HepG2 (cell line): ENCODE data around the gene SCFD2. TPM values are rescaled to one million over a fixed set of nuclear protein-coding genes. Genes with fewer than 3 reads are reported as not detected.

ENCODE experiments used
- ATAC-seq: fragments of 200-7000 bp; cut with Tn5 transposase; 3 replicates; pipeline ENCODE4 v1.9.1; 2020; ENCODE audit warnings: mild to moderate bottlenecking, moderate library complexity
- BruUV-seq: library from RNA; stranded (reverse); fragments of 400-500 nt; replicated peaks from 2 replicates; lab custom pipeline; 2021; lab: Mats Ljungman, UMichigan
- CTCF ChIA-PET: fragments of 300-600 bp; formaldehyde crosslinking; extraction: SDS; loops from one replicate; lab custom pipeline; 2021; ENCODE audit warnings: low total read pairs, inconsistent platforms, low intra/inter-chr PET ratio; lab: Yijun Ruan, JAX
- POLR2A ChIA-PET: fragments of 350-600 bp; sonication (Branson Sonifier 250); formaldehyde crosslinking; loops from one replicate; lab custom pipeline; 2020; ENCODE audit warnings: antibody characterized with exemption, inconsistent platforms; lab: Yijun Ruan, JAX
- DNase-seq: peaks from one replicate; pipeline ENCODE4 v3.0.0-alpha.2; 2015; ENCODE audit warnings: low spot score
- FAIRE-seq: peaks from 3 replicates; lab custom pipeline; 2011; peaks lifted over from hg19 to GRCh38; lab: Jason Lieb, UNC
- H2AFZ ChIP-seq: one replicate; pipeline ENCODE4 v1.6.1; 2011; ENCODE audit warnings: low read length, inconsistent platforms
- H3K27ac ChIP-seq: fragments of 300-600 bp; 3 replicates; pipeline ENCODE4 v1.8.0; 2011; ENCODE audit warnings: mixed run types, mild to moderate bottlenecking, mixed read lengths, low read length, inconsistent platforms; ENCODE audit not compliant: insufficient read depth; ENCODE audit errors: extremely low read length
- H3K27me3 ChIP-seq, 2 experiments: fragments of 200-600 bp in 1 of 2; 2 replicates in 1 of 2; 3 replicates in 1 of 2; pipeline versions ENCODE4 v1.6.0 to v1.8.0; 2011; ENCODE audit warnings: low read length in 2 of 2, mild to moderate bottlenecking in 2 of 2, moderate library complexity in 2 of 2, inconsistent platforms in 1 of 2; ENCODE audit not compliant: insufficient read depth in 2 of 2, control insufficient read depth in 1 of 2
- H3K36me3 ChIP-seq, 2 experiments: fragments of 200-600 bp in 1 of 2; replicated peaks in 1 of 2; 2 replicates in 1 of 2; 3 replicates in 1 of 2; pipeline versions ENCODE4 v1.5.1 to v1.8.0; 2011; ENCODE audit warnings: low read length in 2 of 2, inconsistent platforms in 1 of 2; ENCODE audit not compliant: insufficient read depth in 2 of 2, control insufficient read depth in 1 of 2
- H3K4me1 ChIP-seq: 2 replicates; pipeline ENCODE4 v1.5.1; 2012; ENCODE audit warnings: low read length, inconsistent platforms; ENCODE audit not compliant: insufficient read depth
- H3K4me2 ChIP-seq: 2 replicates; pipeline ENCODE4 v1.6.0; 2011; ENCODE audit warnings: low read depth, low read length, inconsistent platforms
- H3K4me3 ChIP-seq, 3 experiments: fragments of 200-600 bp in 1 of 3; sonication (generic), shearing (Covaris generic) in 1 of 3; replicated peaks in 1 of 3; 2 replicates each; pipeline ENCODE4 v1.5.1; 2011 to 2016; ENCODE audit warnings: low read length in 3 of 3, inconsistent platforms in 2 of 3, low read depth in 2 of 3, mild to moderate bottlenecking in 2 of 3, control low read depth in 1 of 3, mixed read lengths in 1 of 3; ENCODE audit not compliant: insufficient read depth in 1 of 3
- H3K79me2 ChIP-seq: one replicate; pipeline ENCODE4 v1.6.1; 2011; ENCODE audit warnings: low read length, inconsistent platforms; ENCODE audit not compliant: insufficient read depth
- H3K9ac ChIP-seq: 2 replicates; pipeline ENCODE4 v1.6.0; 2011; ENCODE audit warnings: mild to moderate bottlenecking, low read depth, low read length, inconsistent platforms; ENCODE audit not compliant: insufficient read depth
- H3K9me3 ChIP-seq: 2 replicates; pipeline ENCODE4 v1.5.1; 2012; ENCODE audit warnings: mild to moderate bottlenecking, low read length
- H4K20me1 ChIP-seq: 2 replicates; pipeline ENCODE4 v1.6.0; 2011; ENCODE audit warnings: inconsistent platforms, mild to moderate bottlenecking, low read length, moderate library complexity; ENCODE audit not compliant: insufficient read depth
- AFF4 ChIP-seq: sonication (generic); formaldehyde crosslinking; IDR thresholded peaks from 2 replicates; pipeline ENCODE4 v1.4.0; 2020; ENCODE audit warnings: missing genetic modification reagents
- AGO2 ChIP-seq: fragments of 200-400 bp; formaldehyde crosslinking; optimal IDR thresholded peaks from 2 replicates; pipeline ENCODE3; 2017; ENCODE audit warnings: mild to moderate bottlenecking, low read depth, low read length, moderate library complexity
- CBX2 ChIP-seq, 2 experiments: fragments of 200-600 bp in 1 of 2; sonication (generic); formaldehyde crosslinking in 1 of 2; IDR thresholded peaks; 2 replicates each; pipeline versions ENCODE4 v1.7.0 to v1.8.1; 2018 to 2022; ENCODE audit warnings: low read depth in 2 of 2, low read length in 1 of 2, mild to moderate bottlenecking in 1 of 2, missing genetic modification reagents in 1 of 2
- CREBL2 ChIP-seq: sonication (generic); formaldehyde crosslinking; IDR thresholded peaks from 2 replicates; pipeline ENCODE4 v1.8.1; 2023; ENCODE audit warnings: missing genetic modification reagents, mild to moderate bottlenecking, borderline replicate concordance
- GTF2F1 ChIP-seq: fragments of 150-350 bp; IDR thresholded peaks from 2 replicates; pipeline ENCODE4 v1.6.1; 2014; ENCODE audit warnings: low read length
- HNRNPL ChIP-seq: fragments of 200-400 bp; formaldehyde crosslinking; IDR thresholded peaks from 2 replicates; pipeline ENCODE4 v1.6.1; 2017; ENCODE audit warnings: mild to moderate bottlenecking, low read depth, low read length
- KDM6A ChIP-seq: IDR thresholded peaks from 2 replicates; pipeline ENCODE4 v1.6.1; 2016; ENCODE audit warnings: low read depth
- MATR3 ChIP-seq: sonication (generic); formaldehyde crosslinking; IDR thresholded peaks from 2 replicates; pipeline ENCODE4 v1.4.0; 2020; ENCODE audit warnings: missing genetic modification reagents
- MTF1 ChIP-seq: sonication (generic); formaldehyde crosslinking; IDR thresholded peaks from 2 replicates; pipeline ENCODE4 v1.5.0; 2020; ENCODE audit warnings: missing genetic modification reagents
- MXD4 ChIP-seq: IDR thresholded peaks from 2 replicates; pipeline ENCODE4 v1.6.1; 2016; ENCODE audit warnings: mild to moderate bottlenecking, missing biosample characterization, missing genetic modification reagents
- RFX5 ChIP-seq: IDR thresholded peaks from 2 replicates; pipeline ENCODE4 v1.6.1; 2011; ENCODE audit warnings: low read depth, low read length, improper control_type of control experiment
- TSC22D2 ChIP-seq: sonication (generic); formaldehyde crosslinking; IDR thresholded peaks from 2 replicates; pipeline ENCODE4 v1.5.1; 2020; ENCODE audit warnings: missing genetic modification reagents, mild to moderate bottlenecking, borderline replicate concordance
- ZFP37 ChIP-seq: sonication (generic); formaldehyde crosslinking; IDR thresholded peaks from 2 replicates; pipeline ENCODE4 v1.4.0; 2020; ENCODE audit warnings: missing genetic modification reagents, borderline replicate concordance
- ZNF569 ChIP-seq: sonication (generic); formaldehyde crosslinking; IDR thresholded peaks from 2 replicates; pipeline ENCODE4 v1.5.0; 2020; ENCODE audit warnings: mild to moderate bottlenecking, missing genetic modification reagents, moderate library complexity, borderline replicate concordance
- ZNF746 ChIP-seq: sonication (generic); formaldehyde crosslinking; IDR thresholded peaks from 2 replicates; pipeline ENCODE4 v1.8.0; 2022; ENCODE audit warnings: mild to moderate bottlenecking, missing genetic modification reagents
- WGBS: methylation state at CpG from one replicate; pipeline ENCODE4 v1.1.6; 2017; ENCODE audit warnings: low lambda C conversion rate; 5-methylcytosine and 5-hydroxymethylcytosine counted together
- in situ Hi-C: cut with HindIII; loops from 2 replicates; pipeline ENCODE4 v1.10.0; 2017; ENCODE audit warnings: low pct_unique_long_range_greater_than_20kb; ENCODE audit not compliant: extremely low pct_ligation_motif_present
- intact Hi-C: fragments of 100-400 bp; cut with micrococcal nuclease; formaldehyde crosslinking; loops from one replicate; pipeline ENCODE4 v1.10.0; 2022; ENCODE audit not compliant: unreplicated experiment
- polyA plus RNA-seq, 8 experiments: library from polyadenylated mRNA; depleted of rRNA in 3 of 8; stranded (reverse) in 7 of 8; unstranded in 1 of 8; fragments of >200 nt; fragmentation: Illumina TruSeq in 4 of 8; extraction: Trizol in 4 of 8; gene quantifications; 2 replicates each; pipeline versions ENCODE4 v1.2.1 to v1.2.3, GENCODE V29; 2011 to 2016; ENCODE audit warnings: low read depth in 4 of 8, missing spikeins in 1 of 8, mixed read lengths in 1 of 8; ENCODE audit not compliant: insufficient read depth in 1 of 8
- total RNA-seq, 5 experiments: library from RNA; depleted of rRNA; stranded (reverse); fragments of >200 nt; fragmentation: Illumina TruSeq; extraction: Trizol; gene quantifications; 2 replicates each; pipeline ENCODE4 v1.2.3, GENCODE V29; 2016; ENCODE audit warnings: low read depth in 1 of 5
- TF ChIP-seq, protein P1 (sequence below): sonication (generic); formaldehyde crosslinking; IDR thresholded peaks from 2 replicates; pipeline ENCODE4 v1.4.0; 2020; ENCODE audit warnings: missing genetic modification reagents

SCFD2 gene
- total and polyA plus RNA-seq, 2 of the 13 experiments (the other 11 are each of a cell fraction or from before 2014, with no cell fraction given), result 4.6 to 15.6 TPM

DNA sequence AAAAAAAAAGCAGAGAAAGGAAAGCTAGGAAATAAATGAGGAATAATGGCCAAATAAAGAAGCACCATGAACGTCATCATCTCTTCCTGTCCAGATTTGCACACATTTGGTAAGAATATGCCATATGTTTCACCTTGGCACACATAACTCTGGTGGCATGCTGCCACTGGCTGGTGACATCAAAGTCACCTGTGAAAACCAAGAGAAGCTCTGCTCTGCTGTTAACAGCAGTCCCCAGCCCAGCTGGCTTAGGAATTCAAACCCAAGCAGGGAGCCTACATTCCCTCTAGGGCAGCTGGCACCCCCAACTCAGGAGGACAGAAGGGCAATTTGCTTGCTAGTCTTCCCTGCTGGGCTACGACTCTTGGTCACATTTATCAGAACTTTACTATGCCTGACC is 426.1 kb downstream of the SCFD2 start (continued):
- TF ChIP-seq, protein P1, sequence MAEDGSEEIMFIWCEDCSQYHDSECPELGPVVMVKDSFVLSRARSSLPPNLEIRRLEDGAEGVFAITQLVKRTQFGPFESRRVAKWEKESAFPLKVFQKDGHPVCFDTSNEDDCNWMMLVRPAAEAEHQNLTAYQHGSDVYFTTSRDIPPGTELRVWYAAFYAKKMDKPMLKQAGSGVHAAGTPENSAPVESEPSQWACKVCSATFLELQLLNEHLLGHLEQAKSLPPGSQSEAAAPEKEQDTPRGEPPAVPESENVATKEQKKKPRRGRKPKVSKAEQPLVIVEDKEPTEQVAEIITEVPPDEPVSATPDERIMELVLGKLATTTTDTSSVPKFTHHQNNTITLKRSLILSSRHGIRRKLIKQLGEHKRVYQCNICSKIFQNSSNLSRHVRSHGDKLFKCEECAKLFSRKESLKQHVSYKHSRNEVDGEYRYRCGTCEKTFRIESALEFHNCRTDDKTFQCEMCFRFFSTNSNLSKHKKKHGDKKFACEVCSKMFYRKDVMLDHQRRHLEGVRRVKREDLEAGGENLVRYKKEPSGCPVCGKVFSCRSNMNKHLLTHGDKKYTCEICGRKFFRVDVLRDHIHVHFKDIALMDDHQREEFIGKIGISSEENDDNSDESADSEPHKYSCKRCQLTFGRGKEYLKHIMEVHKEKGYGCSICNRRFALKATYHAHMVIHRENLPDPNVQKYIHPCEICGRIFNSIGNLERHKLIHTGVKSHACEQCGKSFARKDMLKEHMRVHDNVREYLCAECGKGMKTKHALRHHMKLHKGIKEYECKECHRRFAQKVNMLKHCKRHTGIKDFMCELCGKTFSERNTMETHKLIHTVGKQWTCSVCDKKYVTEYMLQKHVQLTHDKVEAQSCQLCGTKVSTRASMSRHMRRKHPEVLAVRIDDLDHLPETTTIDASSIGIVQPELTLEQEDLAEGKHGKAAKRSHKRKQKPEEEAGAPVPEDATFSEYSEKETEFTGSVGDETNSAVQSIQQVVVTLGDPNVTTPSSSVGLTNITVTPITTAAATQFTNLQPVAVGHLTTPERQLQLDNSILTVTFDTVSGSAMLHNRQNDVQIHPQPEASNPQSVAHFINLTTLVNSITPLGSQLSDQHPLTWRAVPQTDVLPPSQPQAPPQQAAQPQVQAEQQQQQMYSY (CRISPR knock-in tag), result no peak
- TF ChIP-seq TSC22D2 (CRISPR knock-in tag), result no peak
- TF ChIP-seq GTF2F1, result no peak
- TF ChIP-seq MXD4 (CRISPR knock-in tag), result no peak

- in situ Hi-C loops (no loop called here), intact Hi-C loops (no loop called here)
- Histone ChIP-seq H3K4me1 (peaks cover 32% of the 10 kb centered on the region), H3K9me3 (no peaks in the 10 kb centered on the region), H2AFZ (no peak overlapping the region), H3K9ac (no peak overlapping the region), H4K20me1 (no peaks in the 10 kb centered on the region), H3K4me3 (no peak overlapping the region), H3K4me2 (no peak overlapping the region), H3K79me2 (no peaks in the 10 kb centered on the region), H3K27me3 (no peaks in the 10 kb centered on the region), H3K27ac (no peak overlapping the region), H3K36me3 (no peaks in the 10 kb centered on the region)
- ChIA-PET POLR2A (no interaction called here), CTCF (no interaction called here)
- TF ChIP-seq ZNF569 (CRISPR knock-in tag), result no peak
- no peak for TF ChIP-seq ZFP37 (CRISPR knock-in tag)
- TF ChIP-seq AGO2, result no peak
- TF ChIP-seq ZNF746 (CRISPR knock-in tag), result no peak
- TF ChIP-seq MATR3, result no peak
- no peak for TF ChIP-seq MTF1 (CRISPR knock-in tag)
- TF ChIP-seq HNRNPL, result no peak
- TF ChIP-seq KDM6A (CRISPR knock-in tag), result no peak
- no peak for TF ChIP-seq RFX5
- no peak for TF ChIP-seq CBX2 (IDR thresholded peaks at IDR 0.05; ENCODE audit: low read depth, low read length)
- TF ChIP-seq CBX2 (CRISPR knock-in tag; IDR thresholded peaks at IDR 0.05; ENCODE audit: low read depth), result no peak
- no peak for TF ChIP-seq AFF4 (CRISPR knock-in tag)
- TF ChIP-seq CREBL2 (CRISPR knock-in tag), result no peak
- no TSS peak for BruUV-seq
- 94% methylated on average over 1 of the region's 1 CpG for WGBS
- DNase-seq (no peak), ATAC-seq (no peak), FAIRE-seq (no peak)
Observed at GRCh38 chr4:52939325-52939724, 426.5 kb downstream of the SCFD2 start.
